CD4-positive, alpha-beta memory T cell (primary cell): ENCODE measurements around the gene SRR. TPM values are rescaled to one million over a fixed set of nuclear protein-coding genes. Genes with fewer than 3 reads are reported as not detected.
A peak's percentile ranks its signal among the peaks of the same experiment; 100 is the strongest.

ENCODE experiments used
- CTCF ChIA-PET: fragments of 350-600 bp; sonication (Branson Sonifier 250); formaldehyde crosslinking; loops from one replicate; lab custom pipeline; 2021; ENCODE audit warnings: inconsistent platforms; ENCODE audit not compliant: partially characterized antibody; lab: Charles Lee
- POLR2A ChIA-PET: fragments of 350-600 bp; sonication (Branson Sonifier 250); formaldehyde crosslinking; loops from one replicate; lab custom pipeline; 2021; ENCODE audit not compliant: partially characterized antibody; lab: Charles Lee
- DNase-seq, 5 donors: peaks; one replicate each; pipeline versions ENCODE4 v3.0.0 to v3.0.0-alpha.2; 2020 to 2022; ENCODE audit warnings: mixed read lengths in 1 of 5
- H3K27ac ChIP-seq: one replicate; pipeline ENCODE4 v1.7.0; 2013; ENCODE audit warnings: low read depth, low read length
- H3K27me3 ChIP-seq: 2 replicates; pipeline ENCODE4 v1.7.0; 2013; ENCODE audit warnings: mild to moderate bottlenecking, low read length, moderate library complexity; ENCODE audit not compliant: insufficient read depth
- H3K36me3 ChIP-seq: 2 replicates; pipeline ENCODE4 v1.7.0; 2013; ENCODE audit warnings: mild to moderate bottlenecking, low read length, moderate library complexity; ENCODE audit not compliant: insufficient read depth
- H3K4me1 ChIP-seq: 2 replicates; pipeline ENCODE4 v1.7.0; 2013; ENCODE audit warnings: mild to moderate bottlenecking, low read length, moderate library complexity; ENCODE audit not compliant: insufficient read depth
- H3K4me3 ChIP-seq, 2 donors: one replicate each; pipeline ENCODE4 v1.7.0; 2013; ENCODE audit warnings: low read length in 2 of 2, mild to moderate bottlenecking in 1 of 2
- H3K9me3 ChIP-seq, 2 donors: one replicate each; pipeline ENCODE4 v1.7.0; 2013; ENCODE audit warnings: low read length in 2 of 2, control low read depth in 1 of 2; ENCODE audit not compliant: control insufficient read depth in 1 of 2
- H3K27ac Mint-ChIP-seq, 7 donors: one replicate each; pipeline ENCODE4 v1.8.0; 2020 to 2021; ENCODE audit warnings: mixed read lengths in 7 of 7, mild to moderate bottlenecking in 6 of 7, inconsistent platforms in 3 of 7, moderate library complexity in 3 of 7
- H3K27me3 Mint-ChIP-seq, 2 donors: one replicate each; pipeline ENCODE4 v1.8.0; 2020 to 2021; ENCODE audit warnings: mixed read lengths in 2 of 2
- H3K36me3 Mint-ChIP-seq, 2 donors: one replicate each; pipeline ENCODE4 v1.8.0; 2020 to 2021; ENCODE audit warnings: mixed read lengths in 2 of 2, inconsistent platforms in 1 of 2, mild to moderate bottlenecking in 1 of 2
- H3K4me1 Mint-ChIP-seq, 4 donors: one replicate each; pipeline ENCODE4 v1.8.0; 2020 to 2021; ENCODE audit warnings: mixed read lengths in 4 of 4, mild to moderate bottlenecking in 1 of 4
- H3K4me3 Mint-ChIP-seq, 8 donors: one replicate each; pipeline ENCODE4 v1.8.0; 2020 to 2021; ENCODE audit warnings: mixed read lengths in 8 of 8, mild to moderate bottlenecking in 7 of 8, moderate library complexity in 6 of 8, inconsistent platforms in 3 of 8
- H3K9me3 Mint-ChIP-seq, 8 donors: one replicate each; pipeline ENCODE4 v1.8.0; 2020 to 2021; ENCODE audit warnings: mixed read lengths in 8 of 8, mild to moderate bottlenecking in 5 of 8, inconsistent platforms in 3 of 8, moderate library complexity in 1 of 8
- intact Hi-C: fragments of 100-400 bp; cut with micrococcal nuclease; formaldehyde crosslinking; loops from one replicate; pipeline ENCODE4 v1.15.1; 2023
- polyA plus RNA-seq, 2 donors: library from polyadenylated mRNA; unstranded; fragments of 300-500 nt; fragmentation: Illumina TruSeq; gene quantifications; one replicate each; pipeline ENCODE4 v1.2.3, GENCODE V29; 2021
- total RNA-seq, 2 experiments: library from RNA; stranded (reverse); gene quantifications; one replicate each; pipeline ENCODE4 v1.2.3, GENCODE V29; 2021

Gene SRR
- total and polyA plus RNA-seq, 4 experiments from 2014 or later: 5.6 to 13.1 (median 6.8) TPM

DNA sequence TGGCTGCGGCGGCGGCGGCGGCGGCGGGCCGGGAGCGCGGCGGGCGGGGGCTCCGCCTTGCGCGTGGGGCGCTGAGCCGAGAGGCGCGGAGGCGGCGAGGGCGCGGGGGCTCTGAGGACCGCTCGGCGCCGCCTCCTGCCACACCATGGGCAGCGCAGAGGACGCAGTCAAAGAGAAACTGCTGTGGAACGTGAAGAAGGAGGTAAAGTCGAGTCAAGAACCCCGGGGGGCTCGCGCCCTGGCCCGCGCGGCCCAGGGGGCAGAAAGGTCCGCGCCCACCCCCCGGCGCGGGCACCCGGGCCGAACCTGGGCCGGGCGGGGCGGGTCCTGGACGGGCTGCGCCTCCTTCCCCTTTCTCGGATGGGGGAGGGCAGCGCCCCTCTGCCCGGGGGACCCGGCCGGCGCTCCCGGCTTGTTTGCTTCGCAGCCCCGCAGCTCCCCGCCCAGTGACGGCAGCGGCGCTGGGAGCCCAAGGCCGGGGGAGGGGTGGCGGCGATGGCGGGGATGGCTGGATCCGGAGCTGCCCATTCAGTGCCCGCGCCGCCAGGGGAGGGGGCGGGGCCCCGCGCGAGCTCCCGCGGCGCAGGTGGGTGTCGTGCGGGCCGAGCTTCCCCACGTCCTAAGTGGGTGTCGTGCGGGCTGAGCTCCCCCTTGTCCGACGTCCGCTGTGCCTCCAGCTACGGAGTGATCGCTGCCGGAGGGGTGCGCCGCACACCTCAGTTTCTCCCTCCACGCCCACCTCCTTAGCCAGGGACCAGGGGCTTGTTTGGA is 34.0 kb downstream of the SRR start:
- Mint-ChIP-seq H3K27me3 (no peaks in the 10 kb centered on the region), H3K27ac (peak overlapping the region; percentile 29 to 93 (median 89)), H3K4me1 (peaks cover 20 to 43% (median 29%) of the 10 kb centered on the region in 4 donors), H3K9me3 (no peaks in the 10 kb centered on the region), H3K36me3 (peaks cover 9 to 26% of the 10 kb centered on the region in 2 donors), H3K4me3 (peak overlapping the region; percentile 80 to 99 (median 93))
- Histone ChIP-seq H3K4me1 (peaks cover 20% of the 10 kb centered on the region), H3K27ac (peak overlapping the region; percentile 69), H3K36me3 (peaks cover 25% of the 10 kb centered on the region), H3K4me3 (peak overlapping the region in 1 of 2 donors; percentile 97), H3K27me3 (no peaks in the 10 kb centered on the region), H3K9me3 (no peaks in the 10 kb centered on the region)
- ChIA-PET CTCF (interaction anchor here (1.0 to 5.7 kb wide), 10 partner anchors 8 to 281 kb away, joined by 3 to 55 read pairs (median 4); no protein-coding TSS in a partner anchor), POLR2A (interaction anchor here (0.8 to 5.3 kb wide), 13 partner anchors 15 to 1805 kb away, joined by 3 to 63 read pairs (median 7); partner anchors contain the start of genes CYB5D2, RTN4RL1, SMG6 and SRR)
- peak; percentile 46 to 69 (median 51) for DNase-seq
- intact Hi-C loops: loop anchor here (2.0 kb wide), 2 partner anchors 63 to 283 kb away; partner anchors contain the start of genes HIC1 and MNT

GRCh38 chr17:2338315-2338657 is 34.5 kb downstream of the SRR start:
- peak overlapping the region; percentile 69 for H3K27ac ChIP-seq
- H3K36me3 ChIP-seq: peaks cover 19% of the 10 kb centered on the region
- ChIA-PET POLR2A (interaction anchor here (0.8 to 5.3 kb wide), 5 partner anchors 14 to 64 kb away, joined by 3 to 63 read pairs (median 18); partner anchors contain the start of genes SMG6 and SRR), CTCF (interaction anchor here (1.0 to 5.7 kb wide), 9 partner anchors 10 to 282 kb away, joined by 3 to 55 read pairs (median 4); no protein-coding TSS in a partner anchor)
- peak overlapping the region in 1 of 2 donors; percentile 75 for H3K4me3 ChIP-seq
- H3K36me3 Mint-ChIP-seq: peaks cover 11 to 28% of the 10 kb centered on the region in 2 donors
- H3K4me3 Mint-ChIP-seq: peak overlapping the region; percentile 80 to 89 (median 84)
- peaks cover 25% of the 10 kb centered on the region for H3K4me1 ChIP-seq
- H3K4me1 Mint-ChIP-seq: peaks cover 23 to 48% (median 31%) of the 10 kb centered on the region in 4 donors
- no peak for DNase-seq
- H3K9me3 ChIP-seq: no peaks in the 10 kb centered on the region
- intact Hi-C loops: no loop called here
- H3K27me3 ChIP-seq: no peaks in the 10 kb centered on the region
- H3K9me3 Mint-ChIP-seq: no peaks in the 10 kb centered on the region
- no peaks in the 10 kb centered on the region for H3K27me3 Mint-ChIP-seq
- peak overlapping the region; percentile 61 to 93 (median 89) for H3K27ac Mint-ChIP-seq

DNA sequence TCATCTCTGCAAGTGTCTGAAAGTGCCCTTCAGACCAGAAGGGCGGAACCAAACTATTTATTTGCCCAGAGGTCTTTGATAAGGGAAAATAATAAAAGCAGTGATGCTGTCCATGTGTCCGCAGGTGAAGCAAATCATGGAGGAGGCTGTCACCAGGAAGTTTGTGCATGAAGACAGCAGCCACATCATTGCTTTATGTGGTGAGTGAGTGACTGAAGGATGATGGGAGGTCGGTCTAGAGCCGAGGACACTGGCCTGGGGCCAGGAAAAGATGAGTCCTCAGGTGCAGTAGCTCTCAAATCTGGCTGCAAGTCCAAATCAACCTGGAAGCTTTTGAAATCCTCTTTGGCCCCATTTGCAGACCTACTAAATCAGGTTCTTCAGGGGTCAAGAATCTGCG is 39.7 kb downstream of the SRR start:
- POLR2A ChIA-PET: no interaction called here
- DNase-seq: peak in 1 of 5 donors; percentile 16
- H3K27ac Mint-ChIP-seq: peak overlapping the region in 2 of 7 donors; percentile 51 to 76

GRCh38 chr17:2344528-2344927 is 40.8 kb downstream of the SRR start:
- Histone ChIP-seq H3K27ac (no peak overlapping the region), H3K9me3 (no peaks in the 10 kb centered on the region), H3K27me3 (no peaks in the 10 kb centered on the region), H3K36me3 (peaks cover 7% of the 10 kb centered on the region), H3K4me1 (peaks cover 9% of the 10 kb centered on the region), H3K4me3 (no peak overlapping the region)
- no peak for DNase-seq
- Mint-ChIP-seq H3K27ac (peak overlapping the region in 1 of 7 donors; percentile 52), H3K4me1 (peaks cover 10 to 29% (median 17%) of the 10 kb centered on the region in 4 donors), H3K36me3 (peaks cover 18 to 24% of the 10 kb centered on the region in 2 donors), H3K27me3 (no peaks in the 10 kb centered on the region), H3K4me3 (no peak overlapping the region), H3K9me3 (no peaks in the 10 kb centered on the region)
- intact Hi-C loops: no loop called here
- ChIA-PET POLR2A (no interaction called here), CTCF (interaction anchor here (2.1 kb wide), 1 partner anchor 9 kb away, joined by 8 read pairs; no protein-coding TSS in a partner anchor)

More for the DNA sequence above, 39.7 kb downstream of the SRR start:
- H3K36me3 Mint-ChIP-seq: peaks cover 18 to 24% of the 10 kb centered on the region in 2 donors
- H3K4me1 Mint-ChIP-seq: peaks cover 11 to 34% (median 20%) of the 10 kb centered on the region in 4 donors
- no peaks in the 10 kb centered on the region for H3K9me3 Mint-ChIP-seq
- CTCF ChIA-PET: interaction anchor here (2.1 kb wide), 1 partner anchor 10 kb away, joined by 8 read pairs; no protein-coding TSS in a partner anchor
- Histone ChIP-seq H3K27me3 (no peaks in the 10 kb centered on the region), H3K36me3 (peaks cover 7% of the 10 kb centered on the region), H3K4me1 (peaks cover 9% of the 10 kb centered on the region), H3K9me3 (no peaks in the 10 kb centered on the region), H3K4me3 (no peak overlapping the region), H3K27ac (no peak overlapping the region)
- no peaks in the 10 kb centered on the region for H3K27me3 Mint-ChIP-seq
- intact Hi-C loops: no loop called here
- H3K4me3 Mint-ChIP-seq: no peak overlapping the region

DNA sequence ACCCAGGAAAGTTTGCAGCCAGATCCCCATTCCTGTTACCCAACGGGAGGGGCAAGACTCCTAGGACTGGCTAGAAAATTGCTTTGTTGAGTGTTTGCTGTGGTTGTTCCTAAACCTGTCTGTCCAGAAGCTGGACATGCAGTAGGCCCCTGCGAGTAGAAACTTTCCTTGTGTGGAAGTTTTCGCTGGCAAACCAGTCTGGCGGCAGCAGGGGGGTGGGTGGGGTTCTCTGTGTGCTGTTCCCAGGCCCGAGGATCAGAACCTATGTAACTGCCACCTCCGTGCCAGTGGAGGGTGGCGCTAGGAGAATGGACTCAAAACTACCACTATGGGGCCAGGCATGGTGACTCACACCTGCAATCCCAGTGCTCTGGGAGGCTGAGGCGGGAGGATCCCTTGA is 42.7 kb downstream of the SRR start:
- Histone ChIP-seq H3K27ac (no peak overlapping the region), H3K36me3 (peaks cover 7% of the 10 kb centered on the region), H3K27me3 (no peaks in the 10 kb centered on the region), H3K4me1 (peaks cover 9% of the 10 kb centered on the region), H3K9me3 (no peaks in the 10 kb centered on the region), H3K4me3 (no peak overlapping the region)
- DNase-seq: no peak
- POLR2A ChIA-PET: no interaction called here
- H3K4me3 Mint-ChIP-seq: no peak overlapping the region
- peaks cover 6 to 25% (median 13%) of the 10 kb centered on the region in 4 donors for H3K4me1 Mint-ChIP-seq
- H3K27ac Mint-ChIP-seq: no peak overlapping the region
- H3K27me3 Mint-ChIP-seq: no peaks in the 10 kb centered on the region
- peaks cover 18 to 22% of the 10 kb centered on the region in 2 donors for H3K36me3 Mint-ChIP-seq
- no peaks in the 10 kb centered on the region for H3K9me3 Mint-ChIP-seq
- intact Hi-C loops: no loop called here
- CTCF ChIA-PET: interaction anchor here (1.2 kb wide), 1 partner anchor 10 kb away, joined by 4 read pairs; the partner anchor contains the start of genes SGSM2 and TSR1

GRCh38 chr17:2347805-2348685 is 44.3 kb downstream of the SRR start:
- H3K4me1 Mint-ChIP-seq: peaks cover 2 to 18% (median 12%) of the 10 kb centered on the region in 4 donors
- H3K9me3 Mint-ChIP-seq: no peaks in the 10 kb centered on the region
- H3K27me3 ChIP-seq: no peaks in the 10 kb centered on the region
- no peaks in the 10 kb centered on the region for H3K9me3 ChIP-seq
- H3K27ac Mint-ChIP-seq: no peak overlapping the region
- ChIA-PET CTCF (interaction anchor here (0.7 to 1.8 kb wide), 4 partner anchors 10 to 294 kb away, joined by 3 to 5 read pairs (median 5); partner anchors contain the start of gene TSR1), POLR2A (no interaction called here)
- no peak overlapping the region for H3K27ac ChIP-seq
- no peaks in the 10 kb centered on the region for H3K27me3 Mint-ChIP-seq
- peaks cover 6% of the 10 kb centered on the region for H3K4me1 ChIP-seq
- peaks cover 7% of the 10 kb centered on the region for H3K36me3 ChIP-seq
- DNase-seq: no peak
- intact Hi-C loops: no loop called here
- H3K4me3 ChIP-seq: no peak overlapping the region
- H3K4me3 Mint-ChIP-seq: no peak overlapping the region
- peaks cover 14 to 18% of the 10 kb centered on the region in 2 donors for H3K36me3 Mint-ChIP-seq
